Measurements from ENCODE around the gene MMEL1.
A peak's percentile ranks its signal among the peaks of the same experiment; 100 is the strongest.

The MMEL1 gene

GRCh38 chr1:2642560-2643413, 10.0 kb upstream of the MMEL1 start:
- peak; percentile 88 for FAIRE-seq
- DNase-seq (ENCODE audit: insufficient read length, low spot score): peak; percentile 99

- no peak for FAIRE-seq
- no peak for DNase-seq (ENCODE audit: insufficient read length, low spot score)
Measured at GRCh38 chr1:2642131-2642559, 9.3 kb upstream of the MMEL1 start.

GRCh38 chr1:2641381-2642130, 8.7 kb upstream of the MMEL1 start:
- FAIRE-seq: no peak
- DNase-seq (ENCODE audit: insufficient read length, low spot score): no peak

- FAIRE-seq (no peak), DNase-seq (ENCODE audit: insufficient read length, low spot score) (no peak)
Measured at GRCh38 chr1:2640626-2641025, 7.8 kb upstream of the MMEL1 start.

GRCh38 chr1:2639607-2640521, 7.0 kb upstream of the MMEL1 start:
- FAIRE-seq (no peak), DNase-seq (ENCODE audit: insufficient read length, low spot score) (no peak)

GRCh38 chr1:2639203-2639602, 6.4 kb upstream of the MMEL1 start:
- FAIRE-seq: no peak

GRCh38 chr1:2638466-2639115, 5.8 kb upstream of the MMEL1 start:
- no peak for FAIRE-seq
- no peak for DNase-seq (ENCODE audit: insufficient read length, low spot score)

More at GRCh38 chr1:2639203-2639602, 6.4 kb upstream of the MMEL1 start:
- no peak for DNase-seq (ENCODE audit: insufficient read length, low spot score)

GRCh38 chr1:2637442-2638145, 4.8 kb upstream of the MMEL1 start:
- FAIRE-seq: no peak

GRCh38 chr1:2636733-2637132, 3.9 kb upstream of the MMEL1 start:
- no peak for FAIRE-seq
- no peak for DNase-seq (ENCODE audit: insufficient read length, low spot score)

More at GRCh38 chr1:2637442-2638145, 4.8 kb upstream of the MMEL1 start:
- DNase-seq (ENCODE audit: insufficient read length, low spot score): no peak

GRCh38 chr1:2635361-2636010, 2.7 kb upstream of the MMEL1 start:
- DNase-seq (ENCODE audit: insufficient read length, low spot score) (no peak), FAIRE-seq (no peak)

GRCh38 chr1:2633936-2634491, 1.2 kb upstream of the MMEL1 start:
- FAIRE-seq (no peak), DNase-seq (ENCODE audit: insufficient read length, low spot score) (no peak)

GRCh38 chr1:2633366-2633935, 635 bp upstream of the MMEL1 start:
- no peak for FAIRE-seq
- no peak for DNase-seq (ENCODE audit: insufficient read length, low spot score)

- FAIRE-seq (no peak), DNase-seq (ENCODE audit: insufficient read length, low spot score) (no peak)
Measured at GRCh38 chr1:2632051-2632430, 775 bp downstream of the MMEL1 start.

- no peak for DNase-seq (ENCODE audit: insufficient read length, low spot score)
Measured at GRCh38 chr1:2631136-2632050, 1.4 kb downstream of the MMEL1 start.

GRCh38 chr1:2630498-2631135, 2.2 kb downstream of the MMEL1 start:
- DNase-seq (ENCODE audit: insufficient read length, low spot score) (no peak), FAIRE-seq (peak; percentile 96)

More at GRCh38 chr1:2631136-2632050, 1.4 kb downstream of the MMEL1 start:
- no peak for FAIRE-seq

GRCh38 chr1:2629627-2630497, 3.0 kb downstream of the MMEL1 start:
- DNase-seq (ENCODE audit: insufficient read length, low spot score) (no peak), FAIRE-seq (no peak)

All from HTR-8/SVneo (cell line).